CD4-positive, alpha-beta T cell treated with Interleukin-17A for 4 hours (primary cell): ENCODE results near the gene UPK1B.
"Not testable (repeated sequence)": the region's sequence is repeated elsewhere in the genome, so short reads cannot be mapped to it uniquely, and the experiment has no call there.

ENCODE experiments used
- DNase-seq: peaks from one replicate; pipeline ENCODE4 v3.0.0-alpha.2; 2020; ENCODE audit warnings: mixed read lengths

Gene UPK1B

DNA sequence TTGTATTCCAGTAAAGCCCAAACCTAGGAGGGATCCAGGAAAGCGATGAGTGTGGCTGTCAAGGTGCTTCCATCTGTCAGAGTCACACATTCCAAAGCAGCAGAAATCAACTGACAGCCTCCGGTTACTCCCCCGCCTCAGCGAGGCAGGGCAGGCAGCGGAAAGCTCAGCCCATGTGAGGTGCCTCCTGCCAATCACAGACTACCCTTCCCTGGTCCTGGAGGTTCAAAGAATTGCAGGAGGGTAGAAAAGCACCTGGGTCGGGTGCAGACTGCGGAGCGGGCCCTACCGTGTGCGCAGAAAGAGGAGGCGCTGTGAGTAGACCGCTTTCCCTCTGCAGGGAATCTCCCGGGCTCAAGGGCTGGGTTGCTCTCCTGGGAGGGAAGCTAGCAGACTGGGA lies at the start of gene UPK1B:
Gene UPK1B, plus strand, starts transcription at position 274 of the 400 bp plus-strand sequence. CDS start 13,144 bp downstream, outside the sequence.
- no peak for DNase-seq

DNA sequence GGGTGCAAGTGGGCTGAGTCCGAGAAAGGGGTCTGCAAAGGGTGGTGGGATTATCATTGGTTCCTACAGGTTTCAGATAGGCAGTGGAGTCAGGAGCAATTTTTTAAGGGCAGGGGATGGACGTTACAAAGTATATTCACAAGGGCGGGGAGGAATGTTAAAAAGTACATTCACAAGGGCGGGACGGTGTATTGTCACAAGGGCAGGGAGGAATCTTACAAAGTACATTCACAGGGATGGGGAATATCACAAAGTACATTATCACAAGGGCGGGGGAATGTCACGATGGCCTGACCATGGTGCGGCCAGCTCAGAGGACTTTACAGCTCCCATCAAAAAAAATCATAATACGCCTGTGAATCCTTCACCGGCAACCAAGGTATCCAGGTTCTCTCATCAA lies 48.1 kb upstream of the UPK1B start:
- DNase-seq, result no peak

DNA sequence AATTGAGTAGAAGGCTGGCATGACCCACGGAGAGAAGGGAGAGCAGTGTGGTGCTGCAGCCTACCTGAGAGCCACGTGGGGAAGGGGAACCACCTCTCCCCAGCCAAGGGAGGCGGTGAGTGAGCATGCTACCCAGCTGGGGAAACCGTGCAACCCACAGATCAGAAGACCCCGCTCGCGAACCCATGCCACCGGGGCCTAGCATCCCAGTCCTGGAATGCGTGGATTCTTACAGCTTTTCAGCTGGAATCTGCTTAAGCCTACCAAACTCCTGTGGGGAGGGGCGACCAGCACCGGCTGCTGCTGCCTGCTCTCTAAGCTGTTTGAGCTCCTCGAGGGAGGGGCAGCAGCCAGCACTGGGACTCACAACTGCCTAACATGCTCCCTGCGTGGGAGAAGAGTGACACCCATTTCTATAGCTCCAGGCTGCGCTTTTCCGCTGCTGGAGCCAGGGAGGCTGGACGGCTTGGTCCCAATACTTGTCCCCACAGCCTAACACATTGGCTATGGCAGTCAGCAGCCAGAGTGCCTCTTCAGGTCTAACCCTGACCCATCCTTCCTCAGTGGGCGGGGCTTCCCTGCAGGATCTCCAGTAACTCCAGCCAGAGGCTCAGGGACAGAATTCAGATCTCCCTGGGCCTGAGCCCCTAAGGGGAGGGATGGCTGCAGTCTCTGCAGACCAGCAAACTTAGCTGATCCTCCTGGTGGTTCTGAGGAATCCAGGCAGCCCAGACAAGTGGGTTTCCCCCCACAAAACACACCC lies 47.5 kb upstream of the UPK1B start:
- no peak for DNase-seq

DNA sequence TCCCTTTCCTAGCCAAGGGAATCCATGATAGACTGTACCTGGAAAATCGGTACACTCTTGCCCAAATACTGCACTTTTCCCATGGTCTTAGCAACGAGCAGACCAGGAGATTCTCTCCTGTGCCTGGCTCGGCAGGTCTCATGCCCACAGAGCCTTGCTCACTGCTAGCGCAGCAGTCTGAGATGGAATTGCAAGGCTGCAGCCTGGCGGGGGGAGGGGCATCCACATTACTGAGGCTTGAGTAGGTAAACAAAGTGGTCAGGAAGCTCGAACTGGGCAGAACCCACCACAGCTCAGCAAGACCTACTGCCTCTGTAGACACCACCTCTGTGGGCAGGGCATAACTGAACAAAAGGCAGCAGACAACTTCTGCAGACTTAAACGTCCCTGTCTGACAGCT lies 43.1 kb upstream of the UPK1B start:
- DNase-seq, result not testable (repeated sequence)

DNA sequence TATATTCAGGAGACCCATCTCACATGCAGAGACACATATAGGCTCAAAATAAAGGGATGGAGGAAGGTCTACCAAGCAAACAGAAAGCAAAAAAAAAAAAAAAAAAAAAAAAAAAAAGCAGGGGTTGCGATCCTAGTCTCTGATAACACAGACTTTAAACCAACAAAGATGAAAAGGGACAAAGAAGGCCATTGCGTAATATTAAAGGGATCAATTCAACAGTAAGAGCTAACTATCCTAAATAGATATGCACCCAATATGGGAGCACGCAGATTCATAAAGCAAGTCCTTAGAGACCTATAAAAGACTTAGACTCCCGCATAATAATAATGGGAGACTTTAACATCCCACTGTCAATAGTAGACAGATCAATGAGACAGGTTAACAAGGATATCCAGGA lies 41.1 kb upstream of the UPK1B start:
- DNase-seq, result not testable (repeated sequence)

DNA sequence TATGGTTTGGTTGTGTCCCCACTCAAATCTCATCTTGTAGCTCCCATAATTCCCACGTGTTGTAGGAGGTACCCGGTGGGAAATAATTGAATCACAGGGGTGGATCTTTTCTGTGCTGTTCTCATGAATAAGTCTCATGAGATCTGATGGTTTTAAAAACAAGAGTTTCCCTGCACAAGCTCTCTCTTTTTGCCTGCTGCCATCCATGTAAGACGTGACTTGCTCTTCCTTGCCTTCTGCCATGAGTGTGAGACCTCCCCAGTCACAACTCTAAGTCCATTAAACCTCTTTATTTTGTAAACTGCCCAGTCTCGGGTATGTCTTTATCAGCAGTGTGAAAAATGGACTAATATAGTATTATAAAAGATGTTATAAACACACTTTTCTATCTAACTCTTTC lies 34.0 kb upstream of the UPK1B start:
- not testable (repeated sequence) for DNase-seq

DNA sequence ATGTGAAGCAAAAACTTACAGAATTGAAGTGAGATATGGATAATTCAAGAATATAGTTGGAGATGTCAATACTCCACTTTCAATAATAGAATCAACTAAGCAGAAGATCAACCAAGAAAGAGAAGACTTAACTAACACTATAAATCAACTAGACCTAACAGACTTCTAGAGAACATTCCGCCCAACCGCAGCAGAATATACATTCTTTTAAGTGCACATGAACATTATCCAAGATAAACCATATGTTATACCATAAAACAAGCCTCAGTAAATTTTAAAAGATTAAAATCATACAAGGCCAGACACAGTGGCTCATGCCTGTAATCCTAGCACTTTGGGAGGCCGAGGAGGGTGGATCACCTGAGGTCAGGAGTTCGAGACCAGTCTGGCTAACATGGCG lies 32.9 kb upstream of the UPK1B start:
- DNase-seq, result no peak

DNA sequence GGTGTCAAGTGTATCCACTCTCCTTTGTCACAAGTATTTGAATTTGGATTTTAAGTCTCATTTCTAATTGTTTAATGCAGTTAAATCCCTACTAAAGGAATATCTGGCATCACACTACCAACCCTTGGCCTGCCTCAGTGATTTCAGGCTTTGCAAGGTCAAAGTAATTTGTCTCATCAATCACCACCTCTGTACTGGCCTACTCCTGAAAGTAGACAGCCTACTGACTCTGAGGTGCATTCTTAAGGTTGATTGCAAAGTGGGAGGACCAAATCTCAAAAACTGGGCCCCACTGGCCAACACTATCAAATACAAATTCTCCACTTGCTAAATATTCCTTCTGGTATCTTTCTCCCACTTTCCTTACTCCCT lies 28.3 kb upstream of the UPK1B start:
- DNase-seq, result no peak

DNA sequence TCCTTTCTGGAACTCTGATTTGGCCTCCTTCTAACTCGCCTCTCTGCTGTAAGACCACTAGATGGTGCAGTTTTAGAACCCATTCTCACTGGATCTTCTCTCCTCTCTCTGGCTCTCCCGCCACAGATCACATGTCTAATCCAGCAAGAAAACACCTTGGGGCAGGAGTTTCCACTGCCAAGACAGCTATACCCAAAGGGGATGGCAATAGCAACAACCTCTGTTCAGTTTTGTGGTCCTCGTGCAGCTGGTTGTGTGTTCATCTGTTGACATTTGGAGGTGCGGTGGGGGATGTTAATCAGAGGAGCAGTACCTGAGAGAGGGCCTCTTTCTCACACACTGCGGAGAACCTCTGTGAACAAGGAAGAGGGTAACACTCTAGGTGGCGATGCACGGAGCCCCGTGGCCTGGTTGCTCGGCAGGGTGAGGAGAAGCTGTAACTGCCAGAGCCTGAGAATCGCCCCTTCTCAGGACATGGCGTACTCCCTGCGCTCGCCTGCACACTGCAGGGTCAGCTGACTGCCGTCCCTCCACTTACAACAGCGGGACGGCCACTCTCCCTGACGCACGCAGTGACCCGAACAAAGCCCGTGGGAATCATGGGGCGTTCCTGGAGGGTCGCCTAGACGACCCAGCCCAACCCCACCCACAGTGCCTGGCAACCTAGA lies 27.8 kb upstream of the UPK1B start, which contains the start of gene TEX55:
Gene TEX55, plus strand, starts transcription at position 666 of the 668 bp plus-strand sequence. CDS start 25 bp downstream, outside the sequence.
- DNase-seq, result peak; percentile 26

DNA sequence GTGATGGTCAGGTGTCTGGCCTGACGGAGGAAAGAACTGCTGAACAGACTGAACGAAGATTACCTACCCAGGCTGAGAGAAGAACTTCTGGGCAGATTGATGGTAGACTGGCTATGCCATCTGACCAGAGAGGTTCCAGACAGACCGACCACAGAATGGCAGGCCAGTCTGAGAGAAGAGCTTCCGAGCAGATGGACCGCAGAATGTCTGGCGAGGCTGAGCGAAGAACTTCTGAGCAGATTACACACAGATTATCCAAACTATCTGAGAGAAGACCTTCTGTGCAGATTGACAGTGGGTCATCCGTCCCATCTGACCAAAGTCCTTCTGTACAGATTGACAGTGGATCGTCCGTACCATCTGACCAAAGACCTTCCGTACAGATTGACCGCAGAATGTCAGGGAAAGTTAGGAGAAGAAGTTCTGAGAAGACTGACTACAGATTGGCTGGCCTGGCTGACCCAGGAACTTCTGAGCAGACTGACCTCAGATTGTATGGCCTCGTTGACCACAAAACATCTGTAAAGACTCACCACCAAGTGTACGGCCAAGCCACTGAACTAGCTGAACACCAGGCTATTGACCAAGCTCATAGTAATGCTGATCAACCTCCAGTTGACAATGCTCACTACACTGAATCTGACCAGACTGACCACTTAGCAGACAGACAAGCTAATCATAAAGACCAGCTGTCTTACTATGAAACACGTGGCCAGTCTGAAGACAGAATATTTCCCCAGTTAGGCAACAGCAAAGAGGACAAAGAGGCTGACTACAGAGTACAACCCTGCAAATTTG lies 26.6 kb upstream of the UPK1B start:
- DNase-seq, result no peak

DNA sequence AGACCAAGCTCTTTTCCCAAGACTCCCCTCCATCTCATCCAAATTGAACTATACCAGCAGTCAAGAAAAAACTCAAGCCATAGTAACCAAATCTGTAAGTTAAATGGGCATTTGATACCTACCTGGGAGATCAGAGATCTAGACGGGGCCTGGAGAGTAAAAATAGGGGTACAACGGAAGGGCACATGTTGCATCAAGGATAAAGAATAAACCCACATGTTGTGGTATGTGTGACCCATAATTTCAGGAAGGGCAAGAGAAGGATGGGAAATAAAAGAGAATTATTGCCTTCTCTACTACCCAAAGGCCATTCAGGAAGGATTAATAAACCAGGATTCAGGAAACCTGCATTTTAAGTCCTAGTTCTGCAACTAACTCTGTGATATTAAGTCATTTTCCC lies 25.9 kb upstream of the UPK1B start:
- no peak for DNase-seq

DNA sequence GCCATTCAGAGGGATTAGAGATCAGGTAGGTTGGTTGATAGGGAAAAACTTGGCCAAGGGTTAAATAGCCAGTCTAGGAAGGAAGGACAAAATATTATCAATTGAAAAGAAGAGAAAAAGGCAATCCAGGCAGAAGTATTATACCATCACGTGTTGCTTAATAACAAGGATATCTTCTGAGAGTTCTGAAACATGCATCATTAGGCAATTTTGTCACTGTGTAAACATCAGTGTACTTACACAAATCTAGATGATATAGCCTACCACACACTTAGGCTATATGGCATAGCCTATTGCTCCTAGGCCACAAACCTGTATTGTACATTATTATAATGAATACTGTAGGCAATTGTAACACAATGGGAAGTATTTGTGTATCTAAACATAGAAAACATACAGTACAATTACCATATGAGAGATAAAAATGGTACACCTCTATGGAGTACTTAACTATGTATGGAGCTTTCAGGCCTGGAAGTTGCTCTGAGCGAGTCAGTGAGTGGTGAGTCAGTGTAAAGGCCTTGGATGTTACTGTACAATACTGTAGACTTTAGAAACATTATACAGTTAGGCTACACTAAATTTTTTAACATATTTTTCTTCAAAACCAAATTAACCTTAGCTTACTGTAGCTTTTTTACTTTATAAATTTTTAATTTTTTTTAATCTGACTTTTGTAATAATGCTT lies 24.8 kb upstream of the UPK1B start:
- DNase-seq, result no peak

DNA sequence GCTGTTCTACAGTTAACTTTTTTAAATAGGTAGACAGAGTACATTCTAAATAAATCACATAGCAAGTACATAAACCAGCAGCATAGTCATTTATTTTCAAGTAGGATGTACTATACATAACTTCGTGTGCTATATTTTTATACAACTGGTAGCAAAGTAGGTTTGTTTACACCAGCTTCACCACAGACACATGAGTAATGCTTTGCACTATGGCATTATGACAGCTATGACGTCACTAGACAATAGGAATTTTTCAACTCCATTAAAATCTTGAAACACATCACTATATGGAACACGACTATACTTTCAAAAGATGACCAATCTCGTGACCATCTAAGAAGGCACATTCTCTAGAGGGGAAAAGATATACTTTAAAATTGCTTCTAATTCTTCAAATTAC lies 23.9 kb upstream of the UPK1B start:
- no peak for DNase-seq

DNA sequence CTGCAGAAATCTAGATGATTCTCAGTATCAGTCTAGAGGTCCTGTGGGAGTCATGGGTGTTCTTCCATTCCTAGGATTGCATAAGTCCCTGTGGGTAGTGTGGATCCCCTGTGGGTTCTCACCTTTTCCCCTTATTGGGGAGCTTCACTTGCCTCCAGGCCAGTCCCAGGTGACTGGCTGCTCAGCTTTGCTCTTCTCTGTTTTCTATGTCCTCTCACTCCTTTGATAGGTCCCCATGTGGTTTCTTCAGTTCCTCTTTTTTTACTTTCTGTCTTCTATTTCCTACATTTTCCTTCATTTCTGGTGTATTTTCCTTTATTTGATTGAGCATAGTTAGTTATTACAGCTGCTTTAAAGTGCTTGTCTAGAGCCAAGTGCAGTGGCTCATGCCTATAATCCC lies 16.5 kb upstream of the UPK1B start:
- DNase-seq, result no peak

DNA sequence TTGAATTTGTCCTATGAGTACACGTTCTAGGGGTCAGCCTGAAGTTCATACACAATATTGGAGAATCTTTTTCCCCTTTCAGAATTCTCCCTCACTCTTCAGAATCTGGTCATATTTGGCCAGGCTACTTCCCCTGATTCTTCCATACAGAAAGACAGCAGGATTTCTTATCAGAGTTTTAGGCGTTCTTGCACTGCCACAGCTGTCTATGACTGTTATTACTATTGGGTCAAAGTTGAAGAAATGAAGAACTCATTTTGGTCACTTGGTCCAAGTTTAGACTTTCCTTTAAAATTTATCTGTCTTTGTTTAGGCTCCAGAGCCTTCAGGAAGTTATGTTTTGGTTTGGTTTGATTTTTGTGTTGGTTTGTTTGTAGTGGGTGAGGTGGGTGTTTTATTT lies 15.4 kb upstream of the UPK1B start:
- DNase-seq, result no peak

DNA sequence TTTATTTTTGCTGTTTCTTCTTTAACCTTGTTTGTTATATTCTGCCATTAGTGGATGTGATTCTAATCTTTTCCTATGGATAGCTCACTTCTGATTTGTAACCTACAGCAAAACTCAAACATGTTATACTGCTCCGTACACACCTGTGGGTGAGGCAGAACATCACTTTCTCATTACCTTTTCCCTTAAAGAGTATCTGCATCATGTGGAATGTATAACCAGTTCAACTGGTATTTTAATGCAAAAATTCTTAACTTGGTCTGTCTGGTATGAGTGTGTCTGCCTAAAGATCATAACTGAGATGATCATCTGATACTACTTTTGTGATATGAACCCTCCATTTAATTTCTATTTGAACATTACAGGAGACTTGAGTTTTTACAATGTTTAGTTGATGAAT lies 13.0 kb upstream of the UPK1B start:
- no peak for DNase-seq

DNA sequence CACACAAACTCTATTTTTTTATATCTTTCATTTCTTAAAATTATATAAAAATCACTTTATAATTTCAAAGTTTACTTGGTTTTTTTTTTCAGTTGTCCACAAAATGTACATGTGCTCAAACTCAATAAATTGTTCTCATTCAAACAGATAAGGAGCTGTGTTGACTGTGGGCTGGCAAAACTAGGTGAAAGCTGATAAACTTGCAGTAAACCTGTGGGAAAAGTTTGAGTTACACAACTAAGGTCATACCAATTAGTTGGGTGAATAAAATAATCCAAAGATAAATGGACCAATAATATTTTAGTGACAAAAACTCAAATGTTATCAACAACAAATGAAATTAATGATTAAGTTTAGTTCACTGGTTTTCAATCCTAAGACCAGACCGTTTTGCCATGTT lies 12.6 kb upstream of the UPK1B start:
- no peak for DNase-seq

DNA sequence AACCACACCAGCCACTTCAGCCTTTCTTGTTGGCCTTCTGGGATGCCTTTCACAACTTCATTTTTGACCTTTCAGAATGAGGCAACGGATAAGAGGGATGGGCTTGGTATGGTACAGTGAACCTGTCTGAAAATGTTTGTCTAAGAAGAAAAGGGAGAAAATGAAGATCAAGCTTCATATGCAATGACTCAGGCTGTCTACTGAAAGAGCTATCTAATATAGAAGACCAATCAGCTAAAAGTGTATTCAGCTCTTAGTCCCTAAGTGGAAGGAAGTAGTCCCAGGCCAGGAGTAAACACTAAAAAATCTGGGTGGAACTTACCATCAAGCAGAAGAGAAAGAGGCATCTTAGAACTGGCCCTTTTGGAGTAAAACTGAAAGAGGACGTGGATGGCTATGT lies 12.2 kb upstream of the UPK1B start:
- no peak for DNase-seq

DNA sequence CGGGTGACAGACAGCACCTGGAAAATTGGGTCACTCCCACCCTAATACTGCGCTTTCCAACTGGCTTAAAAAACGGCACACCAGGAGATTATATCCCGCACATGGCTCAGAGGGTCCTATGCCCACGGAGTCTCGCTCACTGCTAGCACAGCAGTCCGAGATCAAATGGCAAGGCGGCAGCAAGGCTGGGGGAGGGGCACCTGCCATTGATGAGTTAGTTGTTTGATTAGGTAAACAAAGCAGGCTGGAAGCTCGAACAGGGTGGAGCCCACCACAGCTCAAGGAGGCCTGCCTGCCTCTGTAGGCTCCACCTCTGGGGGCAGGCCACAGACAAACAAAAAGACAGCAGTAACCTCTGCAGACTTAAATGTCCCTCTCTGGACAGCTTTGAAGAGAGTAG lies 8.7 kb upstream of the UPK1B start:
- not testable (repeated sequence) for DNase-seq

DNA sequence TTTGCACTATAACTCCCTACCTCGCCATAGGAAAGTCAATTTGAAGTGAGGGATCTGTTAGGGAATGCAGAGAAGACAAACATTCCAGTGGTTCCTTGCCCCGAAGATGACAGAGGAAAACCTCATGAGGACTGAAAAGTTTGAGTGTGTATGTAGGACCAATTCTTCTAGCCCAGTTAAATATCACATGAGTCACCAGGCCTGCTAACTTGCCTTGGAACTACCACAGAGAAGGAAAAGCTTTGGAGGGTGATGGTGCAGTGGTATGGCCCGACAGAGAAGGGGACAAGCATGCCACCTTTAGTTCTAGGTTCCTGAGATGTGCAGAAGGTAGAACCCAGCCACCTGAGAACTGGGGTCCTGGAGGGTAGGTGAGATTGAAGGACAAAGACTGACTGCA lies 2.6 kb upstream of the UPK1B start:
- DNase-seq, result no peak

DNA sequence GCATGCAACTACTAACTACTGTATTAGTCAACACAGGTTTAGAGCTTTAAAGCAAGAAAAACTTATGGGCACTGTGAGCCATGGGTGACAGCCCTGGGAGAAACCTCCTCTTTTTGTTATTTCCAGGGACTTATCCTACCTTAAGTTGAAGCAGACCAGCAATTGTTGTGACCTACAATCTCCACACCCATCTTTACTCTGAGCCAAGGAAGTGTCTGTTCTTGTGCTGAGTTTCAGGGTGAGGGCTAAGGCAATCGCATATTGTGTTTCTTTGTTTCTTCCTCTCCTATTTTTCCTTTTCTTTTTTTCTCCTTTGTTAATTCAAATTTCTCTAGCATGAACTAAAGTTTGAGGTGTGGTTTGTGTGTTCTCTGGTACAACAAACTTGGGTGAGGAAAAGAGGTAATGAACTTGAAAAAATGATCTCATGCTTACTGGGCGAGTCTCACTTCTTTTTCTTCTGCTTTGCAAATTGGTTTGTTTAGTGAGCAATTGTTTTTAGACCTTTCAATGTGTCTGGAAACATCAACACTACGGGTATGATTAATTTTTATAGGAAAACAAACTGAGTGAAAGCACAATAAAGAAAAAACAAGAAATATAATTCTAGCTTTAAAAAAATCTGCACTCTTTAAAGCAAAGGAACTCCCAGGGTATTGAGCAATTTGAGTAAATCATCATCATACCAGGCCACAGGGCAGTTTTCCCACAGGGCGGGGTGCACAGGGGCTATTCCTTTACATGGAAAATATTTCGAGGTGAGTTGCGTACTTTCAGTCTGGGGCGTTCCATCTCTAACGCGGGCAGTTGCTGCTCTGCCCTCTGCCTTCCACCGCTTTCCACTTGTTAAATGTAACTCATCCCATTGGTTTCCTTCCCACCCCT lies 2.7 kb downstream of the UPK1B start:
- no peak for DNase-seq

DNA sequence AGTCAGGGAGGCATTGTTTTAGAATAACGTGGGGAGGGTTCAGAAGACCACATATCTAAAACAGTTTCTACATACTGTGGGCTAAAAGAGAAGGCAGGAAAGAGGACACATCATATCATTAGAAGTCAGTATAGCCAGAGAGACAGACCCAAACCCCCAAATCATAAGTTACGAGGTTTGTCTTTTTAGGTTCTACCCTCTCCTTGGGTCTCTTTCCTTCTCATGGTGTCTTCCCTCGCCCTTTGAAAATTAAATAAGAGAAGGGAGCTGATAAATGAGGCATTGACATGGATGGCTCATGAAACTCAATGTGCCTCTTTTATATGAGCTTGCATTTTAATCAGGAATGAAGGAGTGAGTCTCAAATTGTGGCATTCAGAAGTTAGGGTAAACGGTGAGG lies 3.4 kb downstream of the UPK1B start:
- DNase-seq, result no peak
